ENCODE results near the gene KCNQ5.

- no peak for TF ChIP-seq EZH2 (IDR thresholded peaks at IDR 0.05; ENCODE audit: borderline replicate concordance, low read length)
- TF ChIP-seq, protein P1, sequence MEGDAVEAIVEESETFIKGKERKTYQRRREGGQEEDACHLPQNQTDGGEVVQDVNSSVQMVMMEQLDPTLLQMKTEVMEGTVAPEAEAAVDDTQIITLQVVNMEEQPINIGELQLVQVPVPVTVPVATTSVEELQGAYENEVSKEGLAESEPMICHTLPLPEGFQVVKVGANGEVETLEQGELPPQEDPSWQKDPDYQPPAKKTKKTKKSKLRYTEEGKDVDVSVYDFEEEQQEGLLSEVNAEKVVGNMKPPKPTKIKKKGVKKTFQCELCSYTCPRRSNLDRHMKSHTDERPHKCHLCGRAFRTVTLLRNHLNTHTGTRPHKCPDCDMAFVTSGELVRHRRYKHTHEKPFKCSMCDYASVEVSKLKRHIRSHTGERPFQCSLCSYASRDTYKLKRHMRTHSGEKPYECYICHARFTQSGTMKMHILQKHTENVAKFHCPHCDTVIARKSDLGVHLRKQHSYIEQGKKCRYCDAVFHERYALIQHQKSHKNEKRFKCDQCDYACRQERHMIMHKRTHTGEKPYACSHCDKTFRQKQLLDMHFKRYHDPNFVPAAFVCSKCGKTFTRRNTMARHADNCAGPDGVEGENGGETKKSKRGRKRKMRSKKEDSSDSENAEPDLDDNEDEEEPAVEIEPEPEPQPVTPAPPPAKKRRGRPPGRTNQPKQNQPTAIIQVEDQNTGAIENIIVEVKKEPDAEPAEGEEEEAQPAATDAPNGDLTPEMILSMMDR (IDR thresholded peaks at IDR 0.05; ENCODE audit: low read length), result no peak
These were observed 137.0 kb downstream of the KCNQ5 start for GRCh38 chr6:72758901-72759300.
